PC-9 (cell line): ENCODE results near the gene RAB7B.

Source experiments
- EZH2 ChIP-seq: fragments of 200-600 bp; sonication (generic); IDR thresholded peaks from 2 replicates; pipeline ENCODE4 v1.8.0; 2017; ENCODE audit warnings: antibody characterized with exemption, low read depth
- TF ChIP-seq, protein P1 (sequence below): fragments of 200-600 bp; sonication (generic); conservative IDR thresholded peaks from 2 replicates; pipeline ENCODE4 v1.6.1; 2017; ENCODE audit warnings: mixed run types, antibody characterized with exemption, mild to moderate bottlenecking, moderate library complexity

GRCh38 chr1:205998457-205999241, 4.5 kb downstream of the RAB7B start:
- TF ChIP-seq EZH2, result no peak
- TF ChIP-seq, protein P1, sequence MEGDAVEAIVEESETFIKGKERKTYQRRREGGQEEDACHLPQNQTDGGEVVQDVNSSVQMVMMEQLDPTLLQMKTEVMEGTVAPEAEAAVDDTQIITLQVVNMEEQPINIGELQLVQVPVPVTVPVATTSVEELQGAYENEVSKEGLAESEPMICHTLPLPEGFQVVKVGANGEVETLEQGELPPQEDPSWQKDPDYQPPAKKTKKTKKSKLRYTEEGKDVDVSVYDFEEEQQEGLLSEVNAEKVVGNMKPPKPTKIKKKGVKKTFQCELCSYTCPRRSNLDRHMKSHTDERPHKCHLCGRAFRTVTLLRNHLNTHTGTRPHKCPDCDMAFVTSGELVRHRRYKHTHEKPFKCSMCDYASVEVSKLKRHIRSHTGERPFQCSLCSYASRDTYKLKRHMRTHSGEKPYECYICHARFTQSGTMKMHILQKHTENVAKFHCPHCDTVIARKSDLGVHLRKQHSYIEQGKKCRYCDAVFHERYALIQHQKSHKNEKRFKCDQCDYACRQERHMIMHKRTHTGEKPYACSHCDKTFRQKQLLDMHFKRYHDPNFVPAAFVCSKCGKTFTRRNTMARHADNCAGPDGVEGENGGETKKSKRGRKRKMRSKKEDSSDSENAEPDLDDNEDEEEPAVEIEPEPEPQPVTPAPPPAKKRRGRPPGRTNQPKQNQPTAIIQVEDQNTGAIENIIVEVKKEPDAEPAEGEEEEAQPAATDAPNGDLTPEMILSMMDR, result no peak
